Lower leg skin (tissue), 3 donors: ENCODE data around the gene SOHLH1.

ENCODE experiments used
- POLR2A ChIP-seq, 2 donors: fragments of 450-650 bp; IDR thresholded peaks; one replicate each; pipeline ENCODE4 v1.6.1; 2016 to 2017; ENCODE audit warnings: antibody characterized with exemption in 2 of 2, mild to moderate bottlenecking in 1 of 2, moderate library complexity in 1 of 2
- TF ChIP-seq, protein P1 (sequence below), 3 donors: fragments of 450-650 bp; IDR thresholded peaks; one replicate each; pipeline ENCODE4 v1.5.1; 2016; ENCODE audit warnings: antibody characterized with exemption in 3 of 3, mild to moderate bottlenecking in 3 of 3, moderate library complexity in 2 of 3

DNA sequence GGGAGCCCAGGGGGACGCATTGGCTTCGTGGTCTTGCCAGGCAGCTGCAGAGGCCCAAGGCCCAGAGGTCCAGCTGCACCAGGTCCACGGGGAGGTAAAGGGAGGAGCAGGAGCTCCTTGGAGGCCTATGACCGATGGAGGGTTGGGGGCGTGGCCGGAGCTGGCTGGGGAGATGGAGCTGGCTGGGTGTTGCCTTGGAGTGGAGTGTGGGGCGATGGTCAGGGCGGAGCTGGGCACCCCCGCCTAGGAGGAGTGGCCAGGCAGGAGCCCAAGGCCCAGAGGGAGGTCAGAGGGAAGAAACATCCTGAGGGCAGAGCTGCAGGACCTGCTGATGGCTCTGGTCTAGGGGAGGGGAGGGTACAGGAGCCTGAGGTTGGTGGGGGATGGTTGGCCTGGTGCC lies 47.3 kb upstream of the SOHLH1 start:
- TF ChIP-seq, protein P1, sequence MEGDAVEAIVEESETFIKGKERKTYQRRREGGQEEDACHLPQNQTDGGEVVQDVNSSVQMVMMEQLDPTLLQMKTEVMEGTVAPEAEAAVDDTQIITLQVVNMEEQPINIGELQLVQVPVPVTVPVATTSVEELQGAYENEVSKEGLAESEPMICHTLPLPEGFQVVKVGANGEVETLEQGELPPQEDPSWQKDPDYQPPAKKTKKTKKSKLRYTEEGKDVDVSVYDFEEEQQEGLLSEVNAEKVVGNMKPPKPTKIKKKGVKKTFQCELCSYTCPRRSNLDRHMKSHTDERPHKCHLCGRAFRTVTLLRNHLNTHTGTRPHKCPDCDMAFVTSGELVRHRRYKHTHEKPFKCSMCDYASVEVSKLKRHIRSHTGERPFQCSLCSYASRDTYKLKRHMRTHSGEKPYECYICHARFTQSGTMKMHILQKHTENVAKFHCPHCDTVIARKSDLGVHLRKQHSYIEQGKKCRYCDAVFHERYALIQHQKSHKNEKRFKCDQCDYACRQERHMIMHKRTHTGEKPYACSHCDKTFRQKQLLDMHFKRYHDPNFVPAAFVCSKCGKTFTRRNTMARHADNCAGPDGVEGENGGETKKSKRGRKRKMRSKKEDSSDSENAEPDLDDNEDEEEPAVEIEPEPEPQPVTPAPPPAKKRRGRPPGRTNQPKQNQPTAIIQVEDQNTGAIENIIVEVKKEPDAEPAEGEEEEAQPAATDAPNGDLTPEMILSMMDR (IDR thresholded peaks at IDR 0.05) = no peak
- TF ChIP-seq POLR2A (IDR thresholded peaks at IDR 0.05) = no peak
